DMS 273 (cell line): Measurements from ENCODE around the gene DCDC1.
"Not testable (repeated sequence)": the region's sequence is repeated elsewhere in the genome, so short reads cannot be mapped to it uniquely, and the experiment has no call there.

ENCODE experiments used
- DNase-seq: peaks from one replicate; lab custom pipeline; 2025; ENCODE audit not compliant: unreplicated experiment; lab: John Stamatoyannopoulos, UW

The DCDC1 gene

GRCh38 chr11:30991376-30991775, 378.2 kb downstream of the DCDC1 start:
- no peak for DNase-seq

DNA sequence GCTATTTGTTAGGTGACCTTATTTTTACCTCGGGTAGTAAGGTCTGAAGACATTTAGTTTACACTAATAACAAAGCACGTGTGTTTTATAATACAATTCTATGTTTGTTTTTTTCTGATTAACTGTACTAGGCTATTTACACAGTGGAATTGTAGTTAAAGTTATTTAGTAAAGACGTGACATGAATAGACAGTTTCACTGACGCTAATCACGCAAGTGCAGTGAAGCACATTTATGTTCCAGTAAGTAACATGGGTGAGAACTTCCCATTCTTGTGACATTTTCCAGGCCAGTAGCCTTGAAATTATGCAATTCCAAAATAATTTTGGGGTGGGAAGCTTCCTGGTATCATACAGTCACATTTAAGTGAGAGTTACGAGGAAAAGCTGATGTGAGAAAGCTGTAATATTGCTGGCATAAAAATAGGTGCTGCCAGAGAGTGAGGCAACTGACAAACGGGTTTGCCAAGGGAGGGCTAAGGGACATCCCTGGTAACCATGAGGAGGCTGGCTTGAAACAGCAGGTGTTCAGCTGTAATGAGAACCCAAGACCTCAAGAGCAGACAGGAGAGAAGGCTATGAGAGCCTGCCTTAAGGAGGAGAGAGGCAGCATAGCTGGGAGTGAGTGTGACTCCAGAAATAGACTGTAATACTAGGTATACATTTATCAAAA, 378.8 kb downstream of the DCDC1 start:
- no peak for DNase-seq

DNA sequence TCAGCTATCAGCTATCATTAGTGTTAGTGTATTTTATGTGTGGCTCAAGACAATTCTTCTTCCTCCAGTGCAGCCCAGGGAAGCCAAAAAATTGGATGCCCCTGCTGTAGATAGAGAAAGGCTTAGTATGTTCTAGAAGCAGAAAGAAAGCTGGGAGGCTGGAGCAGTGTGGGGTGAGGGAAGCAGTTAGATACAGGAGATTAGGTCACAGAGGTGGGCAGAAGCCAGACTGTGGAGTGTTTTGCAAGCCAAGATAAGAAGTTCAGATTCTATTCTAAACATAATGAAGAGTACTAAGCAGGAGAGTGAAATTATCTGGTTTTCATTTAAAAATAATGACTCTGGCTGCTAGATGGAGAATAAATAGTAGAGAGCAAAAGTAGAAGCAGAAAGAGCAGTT, 381.7 kb downstream of the DCDC1 start:
- no peak for DNase-seq

GRCh38 chr11:30985536-30985935, 384.0 kb downstream of the DCDC1 start:
- no peak for DNase-seq

DNA sequence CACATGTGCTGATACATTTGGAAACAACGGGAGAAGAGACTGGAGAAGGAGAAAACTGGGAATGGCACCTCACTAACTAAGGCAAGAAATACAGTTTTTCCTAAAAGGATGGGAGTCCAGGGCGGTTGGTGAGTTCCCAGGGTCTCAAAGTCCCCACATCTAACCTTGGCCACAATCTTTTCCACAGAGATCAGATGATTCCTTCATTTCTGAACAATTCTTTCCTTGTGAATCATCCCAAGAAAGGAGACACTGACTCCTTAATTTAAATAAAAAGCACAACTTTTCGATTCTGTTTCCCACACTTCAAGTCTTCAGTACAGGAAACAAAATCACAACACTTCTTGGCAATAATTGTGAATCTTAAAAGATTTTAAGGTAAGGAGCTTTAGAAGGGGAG, 384.7 kb downstream of the DCDC1 start:
- DNase-seq = no peak

DNA sequence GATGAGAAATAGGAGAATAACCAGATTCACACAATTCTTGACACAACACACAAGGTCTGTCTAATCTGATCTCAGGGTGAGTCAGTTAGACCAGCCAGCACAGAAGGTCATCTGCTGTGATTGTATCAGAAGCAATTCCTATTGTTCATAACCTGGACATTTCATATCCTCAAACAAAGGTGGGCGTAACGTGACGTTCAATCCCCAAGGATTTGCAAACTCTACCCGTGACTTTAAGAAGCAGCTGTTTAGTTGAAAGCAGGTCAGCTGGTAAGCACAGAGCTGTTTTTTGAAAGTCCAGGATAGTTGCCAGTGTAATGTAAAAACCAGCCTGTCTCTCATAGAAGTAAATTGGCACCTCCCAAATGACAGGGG, 385.1 kb downstream of the DCDC1 start:
- DNase-seq = peak; percentile 1

- no peak for DNase-seq
These were observed 385.6 kb downstream of the DCDC1 start for GRCh38 chr11:30983776-30984441.

DNA sequence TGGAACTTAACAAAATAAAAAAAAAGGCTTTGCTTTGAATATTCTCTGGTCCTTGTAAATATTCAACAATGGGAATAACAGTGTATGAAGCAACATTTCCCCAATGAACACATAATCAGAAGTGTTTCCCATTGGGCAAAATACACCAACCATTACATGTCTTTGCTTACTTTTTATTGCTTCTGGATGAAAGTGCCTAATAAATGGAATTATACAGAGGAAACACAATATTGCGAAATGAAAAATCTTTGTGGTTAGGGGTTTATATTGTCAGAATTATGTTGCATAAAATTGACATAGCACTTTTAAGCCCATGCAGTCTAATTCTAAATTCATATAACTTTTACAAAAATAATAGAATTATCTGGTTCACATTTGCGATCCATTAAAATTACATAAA, 386.4 kb downstream of the DCDC1 start:
- no peak for DNase-seq

DNA sequence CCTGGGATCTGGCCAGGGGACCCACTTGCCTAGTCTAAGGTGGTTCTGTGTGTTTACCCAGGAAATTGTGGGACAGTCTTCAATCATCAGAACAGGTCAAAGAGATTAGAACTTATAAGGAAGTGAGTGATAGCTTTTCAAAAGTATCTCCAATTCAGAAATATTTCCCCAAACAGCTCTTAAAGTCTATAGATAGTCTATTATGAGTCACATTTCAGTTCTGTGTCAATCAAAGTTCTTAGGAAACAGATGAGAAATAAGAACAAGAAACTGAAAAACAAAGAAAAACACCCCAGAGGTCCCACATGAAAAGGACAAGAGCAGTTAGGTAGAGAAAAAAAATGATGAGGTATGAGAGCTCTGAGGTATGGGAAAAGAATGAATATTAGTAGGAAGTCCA, 402.0 kb downstream of the DCDC1 start:
- no peak for DNase-seq

DNA sequence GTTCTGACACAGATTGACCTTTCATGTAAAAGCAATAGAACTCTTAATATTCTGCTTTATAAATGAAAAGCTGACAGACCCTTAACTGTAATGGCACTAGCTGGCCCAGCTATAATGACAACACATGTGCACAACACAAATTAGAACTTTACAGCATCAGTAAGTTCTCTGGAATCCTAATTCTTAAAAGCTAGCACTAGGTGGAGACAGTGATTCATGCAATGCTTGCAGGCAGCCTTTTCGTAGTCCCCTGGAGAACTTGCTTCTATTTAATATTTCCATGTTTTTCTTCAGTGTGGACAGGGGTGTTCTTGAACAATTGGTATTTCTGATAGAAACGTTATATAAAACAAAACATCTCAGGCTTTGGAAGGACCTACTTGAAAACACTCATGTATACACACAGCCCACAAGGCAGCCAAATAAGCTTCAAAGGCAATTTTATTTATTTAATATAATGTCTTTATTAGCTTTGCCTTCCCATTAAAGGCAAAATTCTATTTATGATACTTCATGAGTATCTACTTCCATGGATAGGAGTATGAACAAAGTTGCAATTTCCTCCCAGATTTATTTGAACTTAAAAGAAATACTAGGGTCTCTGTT, 409.0 kb downstream of the DCDC1 start:
- DNase-seq = peak; percentile 58

GRCh38 chr11:30956751-30957150, 412.8 kb downstream of the DCDC1 start:
- DNase-seq = no peak

DNA sequence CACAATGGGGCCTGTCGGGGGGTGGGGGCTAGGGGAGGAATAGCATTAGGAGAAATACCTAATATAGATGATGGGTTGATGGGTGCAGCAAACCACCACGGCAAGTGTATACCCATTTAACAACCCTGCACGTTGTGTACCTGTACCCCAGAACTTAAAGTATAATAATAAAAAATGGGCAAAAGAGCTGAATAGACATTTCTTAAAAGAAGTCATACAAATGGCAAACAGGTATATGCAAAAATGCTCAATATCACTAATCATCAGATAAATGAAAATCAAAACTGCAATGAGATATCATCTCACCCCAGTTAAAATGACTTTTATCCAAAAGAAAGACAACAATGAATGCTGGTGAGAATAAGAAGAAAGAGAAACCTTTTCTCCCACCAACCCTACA, 419.7 kb downstream of the DCDC1 start:
- no peak for DNase-seq

DNA sequence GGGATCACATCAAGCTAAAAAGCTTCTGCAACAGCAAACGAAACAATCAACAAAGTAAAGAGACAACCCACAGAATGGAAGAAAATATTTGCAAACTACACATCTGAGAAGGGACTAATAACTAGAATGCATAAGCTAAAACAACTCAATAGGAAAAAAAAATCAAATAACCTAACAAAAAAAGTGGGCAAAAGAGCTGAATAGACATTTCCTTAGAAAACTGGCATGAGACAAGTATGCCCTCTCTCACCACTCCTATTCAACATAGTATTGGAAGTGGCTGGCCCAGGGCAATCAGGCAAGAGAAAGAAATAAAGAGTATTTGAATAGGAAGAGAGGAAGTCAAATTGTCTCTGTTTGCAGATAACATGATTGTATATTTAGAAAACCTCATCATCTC, 421.8 kb downstream of the DCDC1 start:
- DNase-seq = not testable (repeated sequence)

DNA sequence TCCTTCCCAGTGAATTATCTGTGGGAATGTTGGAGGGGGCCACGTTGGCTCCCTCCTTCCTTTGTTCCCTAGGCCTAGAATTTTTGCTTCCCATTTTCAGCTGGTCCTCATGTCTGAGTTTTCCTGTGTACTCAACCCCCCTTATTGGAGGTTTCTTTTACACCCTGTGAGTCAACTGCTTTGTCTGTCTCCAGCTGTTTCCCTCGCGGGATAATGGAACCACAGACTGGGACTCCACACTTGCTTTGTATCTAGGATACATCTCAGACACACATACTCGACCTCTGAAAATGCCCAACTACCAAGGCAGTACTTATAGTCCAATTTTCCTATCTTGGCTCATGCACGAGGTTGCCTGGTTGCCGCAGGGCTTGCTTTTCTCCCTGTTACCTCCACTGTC, 430.7 kb downstream of the DCDC1 start:
- DNase-seq = no peak

DNA sequence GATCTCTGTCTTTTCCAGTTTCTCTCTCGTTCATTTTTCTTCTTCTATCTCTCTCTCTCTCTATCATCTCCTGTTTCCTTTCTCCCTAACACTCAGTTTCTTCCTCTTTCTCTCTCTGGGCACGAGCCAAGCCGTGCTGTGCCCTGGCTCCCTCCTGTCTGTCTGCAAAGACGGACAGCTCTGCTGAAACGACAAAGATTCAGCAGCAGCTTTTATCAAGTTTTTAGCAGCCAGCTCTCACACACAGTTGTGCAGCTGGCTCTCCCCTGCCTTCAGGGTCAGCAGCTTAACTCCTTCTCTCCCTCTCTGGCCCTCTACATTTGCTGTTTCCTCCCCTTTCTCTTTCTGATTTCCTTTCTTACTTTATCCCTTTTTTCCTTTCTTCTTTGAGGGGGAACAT, 431.4 kb downstream of the DCDC1 start:
- no peak for DNase-seq

GRCh38 chr11:30936491-30936890, 433.0 kb downstream of the DCDC1 start:
- no peak for DNase-seq

DNA sequence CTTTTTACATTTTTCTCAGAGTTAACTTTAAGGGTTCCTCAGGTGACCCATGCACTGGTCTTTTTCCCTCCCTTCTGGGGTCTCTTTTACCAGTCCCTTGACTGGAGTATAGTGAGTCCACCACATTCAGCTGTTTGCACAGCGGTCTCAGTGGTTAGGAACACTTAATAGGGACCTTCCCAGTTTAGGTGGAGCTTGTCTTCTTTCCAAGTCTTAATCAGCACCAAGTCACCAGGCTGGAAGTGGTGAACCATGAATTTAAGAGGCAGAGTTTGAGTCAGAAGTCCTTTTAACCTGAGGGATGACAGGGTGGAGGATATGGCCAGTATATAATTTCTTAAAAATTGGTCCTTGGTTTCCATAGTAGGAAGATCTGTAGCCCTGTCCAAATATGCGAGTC, 433.7 kb downstream of the DCDC1 start:
- DNase-seq = no peak

- DNase-seq = no peak
These were observed 443.4 kb downstream of the DCDC1 start for GRCh38 chr11:30926130-30926529.

DNA sequence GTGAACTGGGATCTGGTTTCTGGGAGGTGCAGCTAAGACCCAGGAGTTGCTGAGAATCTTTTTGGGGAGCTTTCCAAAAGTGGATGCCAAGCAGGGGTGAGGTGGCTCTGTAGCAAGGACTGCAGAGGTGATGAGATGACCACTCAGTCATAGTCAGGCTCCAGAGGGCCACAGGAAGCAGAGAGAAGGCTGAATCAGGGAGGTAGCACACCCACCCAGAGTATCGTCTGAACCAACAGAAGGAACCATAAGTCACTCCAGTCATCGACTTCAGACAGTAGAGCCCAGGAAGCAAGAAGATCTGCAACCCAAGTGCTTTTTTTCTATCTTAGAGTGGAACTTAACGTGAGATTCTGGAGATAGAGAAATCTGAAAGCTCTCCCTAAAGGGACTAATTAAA, 447.7 kb downstream of the DCDC1 start:
- DNase-seq = no peak

DNA sequence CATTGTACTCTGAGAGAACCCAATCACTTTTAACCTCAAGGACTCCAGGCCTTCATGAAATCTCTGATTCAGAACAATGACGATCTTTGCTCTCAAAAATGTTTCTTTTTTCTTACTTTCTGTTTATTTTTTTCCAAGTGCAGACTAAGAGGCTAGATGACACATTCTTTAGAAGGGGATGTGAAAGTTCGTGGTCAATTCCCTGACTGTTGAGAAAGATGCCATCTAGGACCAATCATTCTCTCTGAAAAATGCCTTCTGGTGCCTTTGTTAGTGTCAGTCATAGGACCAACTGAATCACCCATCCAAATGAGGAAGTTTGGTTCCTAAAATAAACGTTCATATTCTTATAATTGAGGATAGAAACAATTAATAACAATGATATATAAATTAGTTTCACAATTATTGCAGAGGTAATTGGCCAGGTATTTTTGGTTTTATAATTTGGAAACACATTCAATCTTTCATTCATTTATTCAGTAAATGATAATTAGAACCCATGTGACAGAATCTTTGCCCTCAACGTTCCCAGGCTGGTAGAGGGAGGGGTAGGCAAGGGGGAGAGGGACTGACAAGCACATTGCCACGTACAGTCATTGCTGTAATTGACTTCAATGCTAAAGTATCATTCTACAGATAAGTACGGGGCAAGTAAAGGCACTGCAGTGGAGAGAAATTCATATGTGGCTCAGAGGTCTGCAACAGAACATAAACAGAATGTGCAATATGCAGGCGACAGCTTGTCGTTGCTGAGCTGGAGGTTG, 450.0 kb downstream of the DCDC1 start:
- no peak for DNase-seq

- peak; percentile 75 for DNase-seq
These were observed 451.6 kb downstream of the DCDC1 start for GRCh38 chr11:30917859-30918478.
